Activated CD4-positive, alpha-beta T cell treated with anti-CD3 and anti-CD28 coated beads for 24 hours (primary cell): ENCODE measurements around the gene WIF1.

Experiments used
- DNase-seq, 2 donors: peaks; one replicate each; pipeline ENCODE4 v3.0.0-alpha.2; 2020; ENCODE audit warnings: low read depth in 2 of 2

WIF1 gene

GRCh38 chr12:65022960-65023359, 98.1 kb downstream of the WIF1 start:
- DNase-seq: no peak

GRCh38 chr12:65022421-65022820, 98.7 kb downstream of the WIF1 start:
- no peak for DNase-seq

- DNase-seq: no peak
Observed at GRCh38 chr12:65019696-65020234, 101.3 kb downstream of the WIF1 start.

GRCh38 chr12:65016881-65017650, 104.0 kb downstream of the WIF1 start:
- no peak for DNase-seq

GRCh38 chr12:65015850-65016249, 105.3 kb downstream of the WIF1 start:
- no peak for DNase-seq

GRCh38 chr12:65014504-65015271, 106.4 kb downstream of the WIF1 start:
- no peak for DNase-seq

GRCh38 chr12:65010437-65010836, 110.7 kb downstream of the WIF1 start:
- DNase-seq: no peak

GRCh38 chr12:65005716-65006115, 115.4 kb downstream of the WIF1 start:
- DNase-seq: no peak

- no peak for DNase-seq
Observed at GRCh38 chr12:65004270-65004669, 116.8 kb downstream of the WIF1 start.
